SU-DHL-6 (cell line): ENCODE data around the gene FAM177A1.

ENCODE experiments used
- H2AFZ ChIP-seq: fragments of 200-600 bp; sonication (generic); 2 replicates; pipeline ENCODE4 v1.6.1; 2014; ENCODE audit warnings: low read depth, mild to moderate bottlenecking, moderate library complexity, mixed read lengths, antibody characterized with exemption, low read length; ENCODE audit not compliant: severe bottlenecking
- H3F3A ChIP-seq: fragments of 200-600 bp; shearing (Covaris generic); 2 replicates; pipeline ENCODE4 v1.6.0; 2016; ENCODE audit warnings: antibody characterized with exemption, mild to moderate bottlenecking; ENCODE audit not compliant: insufficient read depth
- H3K27ac ChIP-seq: fragments of 200-600 bp; sonication (generic); 2 replicates; pipeline ENCODE4 v1.5.1; 2016; ENCODE audit warnings: low read depth, mild to moderate bottlenecking, low read length, moderate library complexity, mixed read lengths
- H3K27me3 ChIP-seq: fragments of 200-600 bp; sonication (generic), shearing (Covaris generic); 2 replicates; pipeline ENCODE4 v1.6.0; 2014; ENCODE audit warnings: mild to moderate bottlenecking, low read length
- H3K36me3 ChIP-seq: fragments of 200-600 bp; sonication (generic); 2 replicates; pipeline ENCODE4 v1.6.1; 2014; ENCODE audit warnings: mild to moderate bottlenecking, low read length, mixed read lengths
- H3K4me2 ChIP-seq: fragments of 300-600, 200-600 bp; shearing (Covaris generic), sonication (generic); 2 replicates; pipeline ENCODE4 v1.6.0; 2014; ENCODE audit warnings: low read length, low read depth, mild to moderate bottlenecking; ENCODE audit not compliant: poor library complexity, severe bottlenecking
- H3K4me3 ChIP-seq: fragments of 200-600 bp; sonication (generic); 2 replicates; pipeline ENCODE4 v1.5.1; 2014; ENCODE audit warnings: antibody characterized with exemption, low read length, mild to moderate bottlenecking, mixed read lengths; ENCODE audit not compliant: insufficient read depth, poor library complexity, severe bottlenecking
- H3K79me2 ChIP-seq: fragments of 200-600 bp; sonication (generic); 2 replicates; pipeline ENCODE4 v1.6.1; 2014; ENCODE audit warnings: mild to moderate bottlenecking, low read length, moderate library complexity; ENCODE audit not compliant: insufficient read depth
- H3K9ac ChIP-seq: fragments of 200-600 bp; sonication (generic); 2 replicates; pipeline ENCODE4 v1.7.0; 2014; ENCODE audit warnings: mild to moderate bottlenecking, low read length
- H3K9me2 ChIP-seq: fragments of 200-600 bp; sonication (generic); replicated peaks from 2 replicates; pipeline ENCODE4 v1.6.1; 2014; ENCODE audit warnings: low read length; ENCODE audit not compliant: insufficient read depth
- H3K9me3 ChIP-seq: fragments of 200-600 bp; sonication (generic); 2 replicates; pipeline ENCODE4 v1.6.1; 2014; ENCODE audit warnings: low read length, mixed read lengths; ENCODE audit not compliant: insufficient read depth
- H4K20me1 ChIP-seq: fragments of 200-600 bp; sonication (generic); 2 replicates; pipeline ENCODE4 v1.6.1; 2014; ENCODE audit warnings: low read depth, mild to moderate bottlenecking, antibody characterized with exemption, low read length, moderate library complexity, mixed read lengths
- CTCF ChIP-seq: fragments of 200-600 bp; sonication (generic); IDR thresholded peaks from one replicate; pipeline ENCODE4 v1.5.1; 2017; ENCODE audit warnings: antibody characterized with exemption, mild to moderate bottlenecking, low read length, moderate library complexity; ENCODE audit not compliant: insufficient read depth, poor library complexity, severe bottlenecking
- EZH2phosphoT487 ChIP-seq: fragments of 200-600 bp; sonication (generic), shearing (Covaris generic); conservative IDR thresholded peaks from 2 replicates; pipeline ENCODE4 v1.6.1; 2018; ENCODE audit warnings: mild to moderate bottlenecking, antibody characterized with exemption, low read length, moderate library complexity, mixed read lengths

The FAM177A1 gene

GRCh38 chr14:35112641-35113040 is 66.6 kb downstream of the FAM177A1 start:
- Histone ChIP-seq H2AFZ (no peak overlapping the region), H3F3A (no peaks in the 10 kb centered on the region), H3K4me3 (no peak overlapping the region), H3K4me2 (no peak overlapping the region), H3K9ac (no peak overlapping the region), H3K9me2 (no peaks in the 10 kb centered on the region), H3K79me2 (peaks cover 23% of the 10 kb centered on the region), H3K9me3 (peaks cover 5% of the 10 kb centered on the region; the same call in 1 of the 2 replicates), H3K27me3 (no peaks in the 10 kb centered on the region), H3K36me3 (peaks cover 47% of the 10 kb centered on the region), H3K27ac (no peak overlapping the region), H4K20me1 (no peaks in the 10 kb centered on the region)
- no peak for TF ChIP-seq CTCF
- no peak for TF ChIP-seq EZH2phosphoT487

- Histone ChIP-seq H2AFZ (no peak overlapping the region), H3K27ac (no peak overlapping the region), H3F3A (no peaks in the 10 kb centered on the region), H4K20me1 (no peaks in the 10 kb centered on the region), H3K4me2 (no peak overlapping the region), H3K4me3 (no peak overlapping the region), H3K27me3 (no peaks in the 10 kb centered on the region), H3K79me2 (peaks cover 31% of the 10 kb centered on the region), H3K36me3 (peaks cover 42% of the 10 kb centered on the region), H3K9ac (no peak overlapping the region), H3K9me2 (no peaks in the 10 kb centered on the region), H3K9me3 (peaks cover 5% of the 10 kb centered on the region; the same call in 1 of the 2 replicates)
- TF ChIP-seq EZH2phosphoT487 (no peak), CTCF (no peak)
Measured at GRCh38 chr14:35113308-35113950, 67.4 kb downstream of the FAM177A1 start.

GRCh38 chr14:35114036-35114435 is 68.0 kb downstream of the FAM177A1 start:
- no peaks in the 10 kb centered on the region for H4K20me1 ChIP-seq
- no peaks in the 10 kb centered on the region for H3K9me2 ChIP-seq
- H3K9me3 ChIP-seq: peaks cover 5% of the 10 kb centered on the region; the same call in 1 of the 2 replicates
- no peaks in the 10 kb centered on the region for H3F3A ChIP-seq
- TF ChIP-seq CTCF (no peak), EZH2phosphoT487 (no peak)
- peaks cover 31% of the 10 kb centered on the region for H3K79me2 ChIP-seq
- no peak overlapping the region for H3K27ac ChIP-seq
- H3K4me2 ChIP-seq: no peak overlapping the region
- H3K36me3 ChIP-seq: peaks cover 42% of the 10 kb centered on the region
- H3K4me3 ChIP-seq: no peak overlapping the region
- H3K27me3 ChIP-seq: no peaks in the 10 kb centered on the region
- H2AFZ ChIP-seq: no peak overlapping the region
- no peak overlapping the region for H3K9ac ChIP-seq
